ENCODE data around the gene HYOU1.
"Not testable (repeated sequence)": the region's sequence is repeated elsewhere in the genome, so short reads cannot be mapped to it uniquely, and the experiment has no call there.

Gene HYOU1

GRCh38 chr11:119041821-119042514 is 15.0 kb downstream of the HYOU1 start:
- no peak for DNase-seq

- DNase-seq, result not testable (repeated sequence)
Measured at GRCh38 chr11:119039471-119039870, 17.5 kb downstream of the HYOU1 start.

GRCh38 chr11:119038884-119039283 is 18.1 kb downstream of the HYOU1 start:
- no peak for DNase-seq

DNA sequence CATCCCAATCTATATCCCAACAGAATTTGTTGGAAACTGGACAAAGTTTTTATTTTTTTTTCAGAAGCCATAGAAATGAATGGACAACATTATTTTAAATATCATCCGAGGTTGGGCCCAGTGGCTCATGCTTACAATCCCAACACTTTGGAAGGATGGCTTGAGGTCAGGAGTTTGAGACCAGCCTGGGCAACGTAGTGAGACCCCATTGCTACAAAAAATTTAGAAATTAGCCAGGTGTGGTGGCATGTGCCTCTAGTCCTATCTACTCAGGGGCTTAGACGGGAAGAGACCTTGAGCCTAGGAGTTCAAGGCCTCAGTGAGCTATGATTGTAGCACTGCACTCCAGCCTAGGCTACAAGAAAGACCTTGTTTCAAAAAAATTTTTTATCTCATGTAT is 22.2 kb downstream of the HYOU1 start:
- DNase-seq, result no peak

GRCh38 chr11:119033421-119033820 is 23.6 kb downstream of the HYOU1 start:
- not testable (repeated sequence) for DNase-seq

- DNase-seq, result no peak
Measured at GRCh38 chr11:119031912-119032280, 25.1 kb downstream of the HYOU1 start.

DNA sequence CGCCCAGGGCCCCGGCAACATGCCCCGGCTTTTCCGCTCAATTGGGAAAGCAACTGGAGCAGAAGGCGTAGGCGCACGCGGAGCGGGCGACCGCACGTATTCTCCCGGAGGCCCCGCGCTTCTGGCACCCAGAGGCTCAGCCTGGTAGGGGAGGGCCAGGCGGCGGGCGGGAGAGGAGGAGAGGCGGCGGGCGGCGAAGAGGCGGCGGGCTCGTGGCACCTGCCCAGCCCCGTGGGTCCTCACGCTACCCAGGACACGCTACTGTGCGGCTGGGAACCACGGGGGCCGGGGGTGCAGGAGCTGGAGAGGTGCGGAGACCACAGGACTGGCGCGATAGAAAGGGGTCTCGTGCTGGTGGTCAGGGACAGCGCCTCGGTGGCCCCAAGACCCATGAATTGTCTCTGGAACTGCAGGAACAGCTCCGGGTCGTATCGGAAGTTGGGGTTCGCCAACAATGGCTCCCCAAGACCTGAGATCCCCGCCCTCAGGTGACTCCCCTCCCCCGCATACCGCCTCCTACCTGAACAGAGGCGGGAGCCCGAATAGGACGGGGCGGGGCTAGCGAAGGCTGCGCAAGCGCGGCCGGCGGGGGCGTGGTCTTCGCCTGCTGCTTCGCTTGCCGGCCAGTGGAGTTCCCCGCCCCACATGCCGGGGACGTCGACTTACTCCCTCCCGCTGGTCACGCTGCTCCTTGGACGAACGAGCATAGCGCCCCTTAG is 26.5 kb downstream of the HYOU1 start, which contains the start of gene SLC37A4:
SLC37A4 (minus strand) TSS at position 549 of the 719 bp plus-strand sequence.
- DNase-seq, result peak; percentile 59 to 97 (median 91)

DNA sequence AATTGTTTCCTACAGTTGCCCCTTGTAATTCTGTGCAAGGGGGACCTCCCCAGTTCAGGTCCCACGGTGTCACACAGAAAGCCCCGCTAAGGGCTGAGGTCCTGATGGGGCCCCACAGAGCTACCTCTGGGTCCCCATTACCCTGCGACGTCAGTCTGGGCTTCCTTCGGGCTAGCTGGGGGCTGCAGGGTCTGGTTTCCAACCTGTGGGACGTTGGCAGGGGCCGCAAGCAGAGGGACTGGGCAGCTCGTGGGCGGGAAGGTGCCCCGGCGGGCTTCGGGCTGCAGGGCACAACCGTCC is 27.0 kb downstream of the HYOU1 start:
- DNase-seq, result peak in 1 of 14 donors; percentile 44

- DNase-seq, result peak in 9 of 14 donors; percentile 6 to 51 (median 18)
Measured at GRCh38 chr11:119029340-119030028, 27.5 kb downstream of the HYOU1 start.

GRCh38 chr11:119029069-119029339 is 28.0 kb downstream of the HYOU1 start:
- no peak for DNase-seq

DNA sequence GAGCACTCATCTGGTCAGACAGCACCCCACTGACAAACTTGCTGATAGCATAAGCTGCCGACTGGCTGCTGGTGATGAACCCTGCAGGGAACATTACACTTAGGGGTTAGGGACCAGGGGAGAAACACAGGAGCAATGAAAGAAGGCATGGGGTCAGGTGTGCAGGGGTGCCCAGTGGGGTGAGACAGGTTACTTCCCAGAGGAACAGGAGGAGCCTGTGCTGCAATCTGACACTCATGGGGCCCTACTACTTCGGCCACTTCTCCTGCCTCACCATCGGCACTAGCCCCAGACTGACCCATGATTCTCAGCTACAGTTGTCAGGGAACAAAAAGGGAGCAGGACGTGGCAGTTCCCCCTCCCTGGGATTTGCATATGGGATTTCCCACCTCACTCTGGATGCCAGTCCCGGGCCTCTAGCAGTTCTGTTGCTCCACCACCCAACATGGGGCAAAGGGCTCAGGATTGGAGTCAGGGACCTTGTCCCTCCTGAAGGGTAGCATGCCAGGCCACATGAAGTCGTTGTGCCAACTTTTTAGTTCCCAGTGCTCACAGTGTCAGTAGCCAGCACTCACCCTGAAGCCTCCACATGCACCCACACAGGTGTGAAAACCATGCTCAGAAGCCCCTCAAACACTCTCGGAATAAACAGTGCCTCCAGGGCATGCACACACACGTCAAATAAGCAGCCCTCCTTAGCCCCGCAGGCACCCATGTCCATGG is 28.5 kb downstream of the HYOU1 start:
- DNase-seq, result no peak

- DNase-seq, result no peak
Measured at GRCh38 chr11:119027561-119028345, 29.3 kb downstream of the HYOU1 start.

- no peak for DNase-seq
Measured at GRCh38 chr11:119026970-119027369, 30.0 kb downstream of the HYOU1 start.

GRCh38 chr11:119025978-119026766 is 30.8 kb downstream of the HYOU1 start:
- DNase-seq, result no peak

- no peak for DNase-seq
Measured at GRCh38 chr11:119025541-119025940, 31.5 kb downstream of the HYOU1 start.

GRCh38 chr11:119025099-119025473 is 31.9 kb downstream of the HYOU1 start:
- no peak for DNase-seq

GRCh38 chr11:119024430-119025098 is 32.4 kb downstream of the HYOU1 start:
- no peak for DNase-seq

- no peak for DNase-seq
Measured at GRCh38 chr11:119023741-119024140, 33.3 kb downstream of the HYOU1 start.

GRCh38 chr11:119021631-119022030 is 35.4 kb downstream of the HYOU1 start:
- DNase-seq, result no peak

- DNase-seq, result no peak
Measured at GRCh38 chr11:119019996-119020395, 37.0 kb downstream of the HYOU1 start.

Data from C1 segment of cervical spinal cord (tissue), 14 donors.